ENCODE results near the gene KRT72. TPM values are rescaled to one million over a fixed set of nuclear protein-coding genes. Genes with fewer than 3 reads are reported as not detected.
A peak's percentile ranks its signal among the peaks of the same experiment; 100 is the strongest.

The KRT72 gene
- polyA plus RNA-seq, 12 donors: 0.11 to 0.26 (median 0.12) TPM; not detected in 9

DNA sequence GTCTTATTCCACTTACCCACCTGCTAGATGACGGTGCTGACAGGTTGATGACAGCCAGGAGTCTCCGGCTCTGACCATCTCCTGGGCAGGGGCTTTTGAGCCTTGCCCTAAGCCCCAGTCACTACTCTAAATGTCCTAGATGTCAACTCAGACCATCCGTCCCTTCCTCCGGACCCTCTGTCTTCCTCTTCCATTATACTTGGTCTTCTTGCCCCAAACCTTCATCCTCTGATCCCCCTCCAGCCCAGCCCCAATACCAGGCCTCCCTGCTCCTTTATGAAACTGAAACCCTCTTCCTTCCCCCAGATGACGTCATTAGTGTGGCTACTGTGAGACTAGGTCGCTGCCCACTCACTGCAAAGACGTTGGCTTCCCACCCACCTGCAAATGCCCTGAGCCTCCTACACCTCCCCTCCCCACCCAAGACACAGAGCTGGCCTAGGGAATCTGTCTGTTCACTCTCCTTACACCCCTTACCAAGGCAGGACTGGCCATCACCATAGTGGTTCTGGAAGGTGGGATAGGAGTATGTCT, 58.4 kb downstream of the KRT72 start:
- DNase-seq: no peak

DNA sequence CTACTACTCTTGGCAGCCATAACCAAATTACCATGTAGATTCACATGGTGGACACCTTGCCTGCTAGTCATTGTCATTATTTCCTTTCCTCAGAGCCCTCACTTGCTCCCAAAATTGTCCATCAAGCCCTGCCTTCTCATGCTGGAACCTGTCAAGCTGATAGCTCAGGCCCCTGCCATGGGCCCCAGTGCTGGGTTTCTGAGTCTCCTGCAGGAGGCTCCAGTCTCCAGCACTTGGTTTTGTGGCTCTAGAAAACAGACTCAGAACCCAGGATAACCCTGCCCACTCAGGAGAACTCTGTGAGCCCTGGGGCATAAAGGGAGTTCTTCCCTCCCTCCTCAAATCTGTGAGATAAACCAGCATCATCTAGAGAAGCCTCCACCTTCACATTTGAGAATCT, 59.1 kb downstream of the KRT72 start:
- DNase-seq: no peak

DNA sequence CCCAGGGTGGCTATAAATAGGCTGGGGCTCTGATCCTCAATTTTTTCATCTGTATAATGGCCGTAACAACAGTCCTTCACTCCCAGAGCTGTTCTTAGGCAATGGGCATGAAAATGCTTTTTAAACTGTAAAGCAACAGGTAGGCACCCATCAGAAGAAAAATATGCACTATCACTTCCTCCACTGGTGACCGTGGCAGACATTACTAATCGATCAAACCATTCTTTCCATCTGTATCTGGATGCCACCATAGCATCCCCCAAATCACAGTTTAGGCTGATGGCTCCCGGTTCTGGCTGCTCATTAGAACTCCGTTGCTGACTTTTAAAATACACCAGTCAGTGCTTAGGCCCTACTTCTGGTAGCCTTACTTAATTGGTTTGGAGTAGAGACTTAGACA, 59.6 kb downstream of the KRT72 start:
- DNase-seq: no peak

DNA sequence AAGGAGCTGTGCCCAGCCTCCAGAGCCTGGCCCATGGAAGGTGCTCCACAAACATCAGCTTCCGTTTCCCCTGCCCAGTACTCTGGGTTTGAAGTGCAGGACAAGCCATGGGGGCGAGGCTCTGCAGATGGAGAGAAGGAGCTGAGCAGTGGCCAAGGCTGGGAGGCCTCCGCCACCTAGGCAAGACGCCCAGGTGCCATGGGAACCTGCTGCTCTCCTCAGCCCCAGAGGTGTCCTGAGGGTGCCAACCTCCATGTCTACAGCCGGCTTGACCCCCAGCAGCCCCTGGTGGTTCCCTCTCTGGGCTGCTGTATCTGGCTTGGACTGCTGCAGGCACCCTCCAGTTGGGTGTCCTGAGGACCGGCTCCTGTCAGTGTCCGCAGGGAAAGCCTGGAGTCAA, 60.7 kb downstream of the KRT72 start:
- no peak for DNase-seq

DNA sequence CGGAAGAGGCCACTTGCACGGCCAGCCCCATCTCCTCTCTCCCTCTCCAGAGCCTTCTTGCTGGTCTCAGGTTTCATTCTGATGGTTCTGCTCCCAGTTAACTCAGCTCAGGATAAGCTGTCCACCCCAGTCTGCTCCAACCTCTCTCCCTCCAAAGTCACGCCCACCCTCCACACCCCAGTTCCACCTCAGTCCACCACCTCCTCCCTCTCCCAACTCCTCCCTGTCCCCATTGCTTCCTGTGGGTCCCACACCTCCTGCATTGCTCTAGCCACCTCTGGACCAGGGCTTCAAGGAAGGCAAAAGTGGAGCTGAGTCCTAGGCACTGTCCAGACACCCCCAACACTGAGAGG, 61.5 kb downstream of the KRT72 start:
- DNase-seq: no peak

DNA sequence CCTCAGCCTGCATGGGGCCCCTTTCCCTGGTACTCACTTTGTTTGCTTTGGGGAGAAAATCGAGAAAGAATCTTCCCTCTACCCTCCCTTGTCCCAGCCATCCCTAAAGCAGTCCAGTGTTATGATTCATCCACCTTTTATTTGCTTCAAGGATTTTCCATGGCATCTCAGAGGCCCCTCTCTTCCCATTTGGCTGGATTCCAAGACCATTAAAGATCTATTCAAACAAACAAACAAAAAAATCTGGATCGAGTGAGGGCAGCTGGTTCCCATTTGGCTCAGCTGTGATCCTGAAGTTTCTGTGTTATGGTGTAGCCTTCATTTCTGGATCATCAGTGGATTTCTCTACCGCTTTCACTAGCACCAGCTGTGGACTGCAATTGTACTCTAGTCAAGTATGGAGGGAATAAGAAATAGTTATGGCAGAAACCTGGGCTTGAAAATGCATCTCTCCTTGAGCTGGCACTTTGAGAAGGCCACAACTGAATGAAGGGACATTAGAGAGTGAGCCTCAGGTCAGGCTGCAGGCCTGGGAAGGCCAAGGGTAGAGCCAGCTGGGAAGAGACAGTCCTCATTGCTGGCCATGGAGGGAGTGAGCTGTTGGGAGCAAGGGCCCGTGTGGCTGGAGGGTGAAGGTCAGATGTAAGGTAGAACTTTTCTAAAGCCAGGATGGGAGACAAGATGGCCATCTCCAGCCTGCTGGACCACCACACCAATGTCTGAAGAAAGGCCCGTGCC, 62.0 kb downstream of the KRT72 start:
- DNase-seq: peak; percentile 59

DNA sequence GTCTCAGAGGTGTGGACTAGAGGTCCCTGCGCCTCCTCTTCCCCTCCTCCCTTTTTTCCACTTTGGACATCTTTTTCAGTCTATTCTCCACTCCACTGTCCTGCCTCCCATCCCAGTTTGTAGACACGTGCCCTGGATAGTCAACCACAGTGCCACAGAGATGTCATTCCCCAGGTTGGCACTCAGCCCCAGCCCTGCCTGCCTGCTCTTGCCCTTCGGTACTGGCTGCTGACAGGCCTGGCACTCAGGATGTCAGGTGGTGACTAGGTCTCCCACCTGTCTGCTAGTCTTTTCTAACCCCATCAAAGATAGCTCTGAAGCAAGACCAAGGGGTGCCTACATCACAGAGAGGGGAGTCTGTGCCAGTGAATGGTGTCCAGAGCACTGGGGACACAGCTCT, 64.2 kb downstream of the KRT72 start:
- DNase-seq: no peak

Other genes with a start within 250 kb of the KRT72 start
- gene KRT85, start 234.0 kb downstream of the KRT72 start, polyA plus RNA-seq (ENCODE audit: insufficient read length in 12 of 12): under 1 TPM in 2 of 12 donors, not detected in 10; 0.44 to 0.52 TPM
- gene KRT84, start 215.8 kb downstream of the KRT72 start, polyA plus RNA-seq (ENCODE audit: insufficient read length in 12 of 12): under 1 TPM in 1 of 12 donors, not detected in 11; 0.11 TPM
- under 1 TPM in 1 of 12 donors, not detected in 11; 0.07 TPM for gene KRT82, start 195.1 kb downstream of the KRT72 start, polyA plus RNA-seq (ENCODE audit: insufficient read length in 12 of 12)
- not detected for gene KRT75, start 167.1 kb downstream of the KRT72 start, polyA plus RNA-seq (ENCODE audit: insufficient read length in 12 of 12)
- gene KRT6B, start 149.3 kb downstream of the KRT72 start, polyA plus RNA-seq (ENCODE audit: insufficient read length in 12 of 12): 1 to 10 TPM in 1 of 12 donors, under 1 TPM in 1, not detected in 10; 0.82 to 1.1 TPM
- gene KRT6C, start 127.7 kb downstream of the KRT72 start, polyA plus RNA-seq (ENCODE audit: insufficient read length in 12 of 12): 1 to 10 TPM in 1 of 12 donors, under 1 TPM in 3, not detected in 8; 0.15 to 4.9 (median 0.91) TPM
- 100 to 1,000 TPM in 1 of 12 donors, 10 to 100 TPM in 1, 1 to 10 TPM in 2, under 1 TPM in 2, not detected in 6; 0.05 to 120 (median 5.8) TPM for gene KRT6A, start 108.2 kb downstream of the KRT72 start, polyA plus RNA-seq (ENCODE audit: insufficient read length in 12 of 12)
- 1,000 to 10,000 TPM in 1 of 12 donors, 100 to 1,000 TPM in 2, 10 to 100 TPM in 1, 1 to 10 TPM in 2, under 1 TPM in 4, not detected in 2; 0.07 to 1,328 (median 2.6) TPM for gene KRT5, start 81.1 kb downstream of the KRT72 start, polyA plus RNA-seq (ENCODE audit: insufficient read length in 12 of 12)
- gene KRT71, start 48.3 kb downstream of the KRT72 start, polyA plus RNA-seq (ENCODE audit: insufficient read length in 12 of 12): under 1 TPM in 2 of 12 donors, not detected in 10; 0.08 TPM
- gene KRT74, start 27.6 kb downstream of the KRT72 start, polyA plus RNA-seq (ENCODE audit: insufficient read length in 12 of 12): under 1 TPM in 3 of 12 donors, not detected in 9; 0.15 to 0.25 (median 0.21) TPM
- under 1 TPM in 2 of 12 donors, not detected in 10; 0.05 to 0.15 TPM for gene KRT73, start 17.1 kb upstream of the KRT72 start, polyA plus RNA-seq (ENCODE audit: insufficient read length in 12 of 12)
- gene KRT2, start 50.7 kb upstream of the KRT72 start, polyA plus RNA-seq (ENCODE audit: insufficient read length in 12 of 12): under 1 TPM in 3 of 12 donors, not detected in 9; 0.58 to 0.75 (median 0.61) TPM
- 1,000 to 10,000 TPM in 1 of 12 donors, 100 to 1,000 TPM in 2, 1 to 10 TPM in 2, under 1 TPM in 5, not detected in 2; 0.17 to 1,255 (median 2.6) TPM for gene KRT1, start 78.9 kb upstream of the KRT72 start, polyA plus RNA-seq (ENCODE audit: insufficient read length in 12 of 12)
- gene KRT77, start 102.1 kb upstream of the KRT72 start, polyA plus RNA-seq (ENCODE audit: insufficient read length in 12 of 12): 1 to 10 TPM in 2 of 12 donors, under 1 TPM in 3, not detected in 7; 0.04 to 4.6 (median 0.60) TPM
- gene KRT76, start 175.9 kb upstream of the KRT72 start, polyA plus RNA-seq (ENCODE audit: insufficient read length in 12 of 12): not detected
- under 1 TPM in 2 of 12 donors, not detected in 10; 0.31 to 0.77 TPM for gene KRT3, start 194.7 kb upstream of the KRT72 start, polyA plus RNA-seq (ENCODE audit: insufficient read length in 12 of 12)
- gene KRT4, start 212.7 kb upstream of the KRT72 start, polyA plus RNA-seq (ENCODE audit: insufficient read length in 12 of 12): 100 to 1,000 TPM in 3 of 12 donors, 10 to 100 TPM in 1, 1 to 10 TPM in 1, under 1 TPM in 1, not detected in 6; 0.23 to 677 (median 88.5) TPM
- under 1 TPM in 1 of 12 donors, not detected in 11; 0.11 TPM for gene KRT79, start 232.8 kb upstream of the KRT72 start, polyA plus RNA-seq (ENCODE audit: insufficient read length in 12 of 12)
- gene KRT78, start 247.5 kb upstream of the KRT72 start, polyA plus RNA-seq (ENCODE audit: insufficient read length in 12 of 12): 10 to 100 TPM in 1 of 12 donors, 1 to 10 TPM in 2, under 1 TPM in 2, not detected in 7; 0.08 to 12.6 (median 2.4) TPM

All from muscle of arm (tissue), 12 donors.